Mesenchymal stem cell (in vitro differentiated cells and primary cell): ENCODE data around the gene WNK1. TPM values are rescaled to one million over a fixed set of nuclear protein-coding genes. Genes with fewer than 3 reads are reported as not detected.
"Not testable (repeated sequence)": the region's sequence is repeated elsewhere in the genome, so short reads cannot be mapped to it uniquely, and the experiment has no call there.

ENCODE experiments used
- DNase-seq: peaks from one replicate; pipeline ENCODE4 v3.0.0-alpha.2; 2013
- H2AFZ ChIP-seq: one replicate; pipeline ENCODE4 v1.6.1; 2013; ENCODE audit warnings: low read depth, mild to moderate bottlenecking, control low read depth, inconsistent platforms, low read length, moderate library complexity
- H2AK5ac ChIP-seq: 2 replicates; pipeline ENCODE4 v1.6.1; 2013; ENCODE audit warnings: low read length, moderate library complexity, mild to moderate bottlenecking, inconsistent platforms; ENCODE audit not compliant: severe bottlenecking
- H2BK120ac ChIP-seq: one replicate; pipeline ENCODE4 v1.6.1; 2013; ENCODE audit warnings: low read depth, mild to moderate bottlenecking, inconsistent platforms, low read length, moderate library complexity
- H2BK12ac ChIP-seq, 2 experiments: one replicate each; pipeline ENCODE4 v1.6.1; 2013; ENCODE audit warnings: inconsistent platforms in 2 of 2, low read length in 2 of 2, mild to moderate bottlenecking in 2 of 2, moderate library complexity in 2 of 2, control low read depth in 1 of 2
- H2BK15ac ChIP-seq: one replicate; pipeline ENCODE4 v1.6.1; 2013; ENCODE audit warnings: mild to moderate bottlenecking, low read depth, inconsistent platforms; ENCODE audit not compliant: poor library complexity, severe bottlenecking
- H2BK5ac ChIP-seq: 2 replicates; pipeline ENCODE4 v1.6.1; 2013; ENCODE audit warnings: low read depth, mild to moderate bottlenecking, low read length, control low read depth, inconsistent platforms; ENCODE audit not compliant: poor library complexity, severe bottlenecking
- H3K14ac ChIP-seq, 2 experiments: one replicate each; pipeline ENCODE4 v1.6.1; 2013; ENCODE audit warnings: inconsistent platforms in 2 of 2, low read length in 2 of 2, control low read depth in 1 of 2, mild to moderate bottlenecking in 1 of 2, moderate library complexity in 1 of 2
- H3K18ac ChIP-seq, 2 experiments: one replicate each; pipeline ENCODE4 v1.6.1; 2013; ENCODE audit warnings: inconsistent platforms in 2 of 2, low read length in 2 of 2, control low read depth in 1 of 2, low read depth in 1 of 2, mild to moderate bottlenecking in 1 of 2
- H3K23ac ChIP-seq, 2 experiments: one replicate each; pipeline ENCODE4 v1.6.1; 2013; ENCODE audit warnings: inconsistent platforms in 2 of 2, low read length in 2 of 2, mild to moderate bottlenecking in 2 of 2, moderate library complexity in 2 of 2, control low read depth in 1 of 2
- H3K27ac ChIP-seq: 2 replicates; pipeline ENCODE4 v1.5.1; 2013; ENCODE audit warnings: mild to moderate bottlenecking, moderate library complexity, low read length, control low read depth, inconsistent platforms; ENCODE audit not compliant: poor library complexity, severe bottlenecking
- H3K27me3 ChIP-seq, 2 experiments: 2 replicates each; pipeline versions ENCODE4 v1.6.1 to v1.7.0; 2013; ENCODE audit warnings: low read length in 2 of 2, mild to moderate bottlenecking in 2 of 2, moderate library complexity in 2 of 2, control low read depth in 1 of 2, inconsistent platforms in 1 of 2; ENCODE audit not compliant: control insufficient read depth in 1 of 2, insufficient read depth in 1 of 2
- H3K36me3 ChIP-seq, 2 experiments: 2 replicates each; pipeline versions ENCODE4 v1.6.1 to v1.7.0; 2013; ENCODE audit warnings: low read length in 2 of 2, control low read depth in 1 of 2, inconsistent platforms in 1 of 2, low read depth in 1 of 2, mild to moderate bottlenecking in 1 of 2; ENCODE audit not compliant: insufficient read depth in 2 of 2, control insufficient read depth in 1 of 2
- H3K4ac ChIP-seq, 2 experiments: one replicate each; pipeline ENCODE4 v1.6.1; 2013; ENCODE audit warnings: inconsistent platforms in 2 of 2, low read length in 2 of 2, mild to moderate bottlenecking in 2 of 2, moderate library complexity in 2 of 2, control low read depth in 1 of 2, low read depth in 1 of 2
- H3K4me1 ChIP-seq: 2 replicates; pipeline ENCODE4 v1.6.1; 2013; ENCODE audit warnings: low read depth, low read length, control low read depth; ENCODE audit not compliant: control insufficient read depth, insufficient read depth
- H3K4me2 ChIP-seq: 2 replicates; pipeline ENCODE4 v1.6.1; 2013; ENCODE audit warnings: low read length, mild to moderate bottlenecking, inconsistent platforms; ENCODE audit not compliant: poor library complexity, severe bottlenecking
- H3K4me3 ChIP-seq, 2 experiments: 2 replicates each; pipeline versions ENCODE4 v1.5.1 to v1.7.0; 2013; ENCODE audit warnings: low read length in 2 of 2, mild to moderate bottlenecking in 2 of 2, control low read depth in 1 of 2, low read depth in 1 of 2; ENCODE audit not compliant: insufficient read depth in 1 of 2
- H3K79me1 ChIP-seq: replicated peaks from 2 replicates; pipeline ENCODE4 v1.6.1; 2013; ENCODE audit warnings: mild to moderate bottlenecking, control low read depth, low read length, inconsistent platforms; ENCODE audit not compliant: poor library complexity, severe bottlenecking
- H3K9ac ChIP-seq: 2 replicates; pipeline ENCODE4 v1.7.0; 2013; ENCODE audit warnings: mild to moderate bottlenecking, low read length, moderate library complexity
- H3K9me3 ChIP-seq: 2 replicates; pipeline ENCODE4 v1.7.0; 2013; ENCODE audit warnings: mild to moderate bottlenecking, low read length; ENCODE audit not compliant: control insufficient read depth
- H4K8ac ChIP-seq: one replicate; pipeline ENCODE4 v1.6.1; 2013; ENCODE audit warnings: inconsistent platforms, mild to moderate bottlenecking, low read length, moderate library complexity
- H4K91ac ChIP-seq: one replicate; pipeline ENCODE4 v1.6.1; 2013; ENCODE audit warnings: mild to moderate bottlenecking, low read length, inconsistent platforms
- WGBS: methylation state at CpG from one replicate; pipeline ENCODE4 v1.1.7; 2013; ENCODE audit warnings: mixed read lengths; 5-methylcytosine and 5-hydroxymethylcytosine counted together
- polyA plus RNA-seq, 2 experiments: library from polyadenylated mRNA; stranded (reverse); fragments of 200-250 nt; gene quantifications; one replicate each; pipeline ENCODE4 v1.2.3, GENCODE V29; 2013

The WNK1 gene
- polyA plus RNA-seq (2013, experiment 1 of 2) = 53.4 TPM
- polyA plus RNA-seq (2013, experiment 2 of 2) = 50.7 TPM

DNA sequence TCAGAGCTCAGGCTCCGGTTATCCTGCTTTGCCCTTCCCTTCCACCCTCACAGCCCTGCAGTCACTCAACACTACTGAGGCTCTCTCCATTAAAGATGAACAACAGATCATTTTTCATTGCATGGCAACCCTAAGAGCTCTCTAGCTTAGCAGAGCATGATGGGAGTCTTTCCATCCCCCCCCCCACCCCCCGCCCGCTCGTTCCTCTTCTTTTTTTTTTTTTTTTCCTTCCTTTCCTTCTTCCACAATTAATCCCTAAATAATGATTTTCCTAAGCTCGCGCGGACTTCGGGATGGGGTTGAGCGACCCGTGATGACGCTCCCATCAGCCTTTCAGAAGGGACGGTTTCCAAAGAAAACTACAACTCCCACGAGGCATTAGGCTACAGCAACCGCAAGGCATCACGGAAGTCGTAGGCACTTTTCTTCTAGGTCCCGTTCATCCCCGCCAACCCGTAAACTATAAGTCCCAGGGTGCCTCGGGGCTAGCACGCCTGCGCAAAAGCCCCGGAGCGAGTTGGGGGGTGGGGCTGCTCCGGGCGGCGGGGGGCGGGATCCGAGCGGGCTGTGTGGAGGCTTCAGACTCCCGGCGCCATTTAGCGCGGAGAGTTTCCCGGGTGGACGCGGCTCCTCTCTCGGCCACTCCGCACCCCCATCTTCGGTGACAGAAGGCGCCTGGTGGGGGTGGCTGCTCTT, at the start of gene WNK1:
Gene WNK1 (plus strand): TSS at position 581 of the 696 bp plus-strand sequence. CDS start 987 bp downstream, outside the sequence.
- WGBS = under 1% methylated on average over 34 of the region's 41 CpGs
- Histone ChIP-seq H3K27ac (peak within 1 kb of the TSS; percentile 96), H3K4me3 (peak within 1 kb of the TSS; percentile 98 to 99), H3K14ac (peak within 1 kb of the TSS; percentile 76 to 99), H3K9me3 (no peaks in the 10 kb centered on the region), H2AK5ac (peak within 1 kb of the TSS; percentile 63), H4K91ac (peak within 1 kb of the TSS; percentile 68), H2AFZ (peak within 1 kb of the TSS; percentile 85), H3K23ac (peak within 1 kb of the TSS; percentile 37 to 99), H3K4me1 (peaks cover 3% of the 10 kb centered on the region), H2BK120ac (peak within 1 kb of the TSS; percentile 92), H3K9ac (peak within 1 kb of the TSS; percentile 90), H3K36me3 (peaks cover 2 to 3% of the 10 kb centered on the region in 2 experiments), H4K8ac (peak within 1 kb of the TSS; percentile 59), H2BK15ac (peak within 1 kb of the TSS; percentile 44), H3K18ac (peak within 1 kb of the TSS; percentile 67 to 94), H3K79me1 (no peaks in the 10 kb centered on the region), H3K27me3 (no peaks in the 10 kb centered on the region), H2BK5ac (peak within 1 kb of the TSS; percentile 57), H2BK12ac (peak within 1 kb of the TSS in 1 of 2 experiments; percentile 88), H3K4me2 (peak within 1 kb of the TSS; percentile 64), H3K4ac (peak within 1 kb of the TSS; percentile 97 to 99)
- peak; percentile 99 for DNase-seq

DNA sequence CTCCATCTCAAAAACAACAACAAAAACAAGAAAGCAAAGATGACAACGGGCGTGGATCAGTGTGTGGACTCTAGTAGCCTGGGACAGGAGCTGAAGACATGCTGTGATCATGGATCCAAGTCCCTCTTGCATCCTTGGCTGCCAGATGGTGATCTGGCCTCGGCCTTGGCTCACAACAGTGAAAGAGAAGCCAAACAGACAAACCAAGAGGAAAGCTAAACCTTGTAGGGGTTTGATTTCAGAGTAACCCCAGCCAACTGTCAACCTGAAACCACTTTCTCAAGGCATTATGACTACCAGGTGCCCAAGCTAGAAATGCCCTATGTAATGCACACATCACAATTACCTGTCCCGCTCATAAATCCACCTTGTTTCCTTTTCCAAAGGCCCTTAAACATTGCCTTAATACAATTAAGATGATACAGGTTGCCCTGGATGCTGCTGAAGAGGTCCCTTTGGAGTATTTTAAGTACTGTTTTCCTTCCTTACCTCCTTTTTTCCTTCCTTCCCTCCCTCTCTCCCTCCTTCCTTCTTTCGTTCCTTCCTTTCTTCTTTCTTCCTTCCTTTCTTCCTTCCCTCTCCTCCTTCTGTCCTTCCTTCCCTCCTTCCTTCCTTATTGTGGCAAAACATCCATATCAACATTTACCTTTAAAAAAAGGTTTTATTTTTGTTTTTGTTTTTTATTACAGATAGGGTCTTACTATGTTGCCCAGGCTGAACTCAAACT, 47.7 kb upstream of the WNK1 start:
- 97% methylated on average over 5 of the region's 5 CpGs for WGBS

DNA sequence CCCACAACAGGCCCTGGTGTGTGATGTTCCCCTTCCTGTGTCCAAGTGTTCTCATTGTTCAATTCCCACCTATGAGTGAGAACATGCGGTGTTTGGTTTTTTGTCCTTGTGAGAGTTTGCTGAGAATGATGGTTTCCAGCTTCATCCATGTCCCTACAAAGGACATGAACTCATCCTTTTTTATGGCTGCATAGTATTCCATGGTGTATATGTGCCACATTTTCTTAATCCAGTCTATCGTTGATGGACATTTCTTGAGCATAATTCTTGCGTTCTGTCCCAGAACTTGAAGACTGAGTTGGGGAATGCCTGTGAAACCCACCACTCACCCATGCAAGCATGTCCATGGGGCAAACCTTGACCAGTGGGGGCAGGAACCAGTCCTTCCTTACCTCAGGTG, 44.3 kb upstream of the WNK1 start:
- not testable (repeated sequence) for H3K18ac ChIP-seq, H4K8ac ChIP-seq, H3K9ac ChIP-seq, H3K79me1 ChIP-seq, H2AFZ ChIP-seq, H3K4me3 ChIP-seq, H2AK5ac ChIP-seq, H2BK12ac ChIP-seq, H2BK120ac ChIP-seq, H3K4me1 ChIP-seq, H3K4ac ChIP-seq, H3K9me3 ChIP-seq, H3K14ac ChIP-seq, H2BK5ac ChIP-seq, H2BK15ac ChIP-seq, DNase-seq, H3K36me3 ChIP-seq, H3K27ac ChIP-seq, H3K4me2 ChIP-seq, H3K27me3 ChIP-seq, H4K91ac ChIP-seq, H3K23ac ChIP-seq
- WGBS = 81% methylated on average over 2 of the region's 3 CpGs

More for the DNA sequence above, 47.7 kb upstream of the WNK1 start:
- H3K9ac ChIP-seq = no peak overlapping the region
- H3K4me1 ChIP-seq = no peaks in the 10 kb centered on the region
- no peak overlapping the region for H3K4me2 ChIP-seq
- no peak overlapping the region for H2BK15ac ChIP-seq
- peaks cover 10% of the 10 kb centered on the region for H3K9me3 ChIP-seq
- peaks cover 0 to 5% of the 10 kb centered on the region in 2 experiments for H3K27me3 ChIP-seq
- H4K8ac ChIP-seq = no peak overlapping the region
- H3K36me3 ChIP-seq = no peaks in the 10 kb centered on the region
- no peak overlapping the region for H3K4me3 ChIP-seq
- H3K23ac ChIP-seq = no peak overlapping the region
- no peak overlapping the region for H2BK5ac ChIP-seq
- H3K4ac ChIP-seq = no peak overlapping the region
- H3K79me1 ChIP-seq = no peaks in the 10 kb centered on the region
- H4K91ac ChIP-seq = no peak overlapping the region
- no peak overlapping the region for H2AFZ ChIP-seq
- no peak overlapping the region for H2BK12ac ChIP-seq
- no peak for DNase-seq
- H3K27ac ChIP-seq = no peak overlapping the region
- no peak overlapping the region for H3K14ac ChIP-seq
- no peak overlapping the region for H3K18ac ChIP-seq
- H2AK5ac ChIP-seq = no peak overlapping the region
- no peak overlapping the region for H2BK120ac ChIP-seq

DNA sequence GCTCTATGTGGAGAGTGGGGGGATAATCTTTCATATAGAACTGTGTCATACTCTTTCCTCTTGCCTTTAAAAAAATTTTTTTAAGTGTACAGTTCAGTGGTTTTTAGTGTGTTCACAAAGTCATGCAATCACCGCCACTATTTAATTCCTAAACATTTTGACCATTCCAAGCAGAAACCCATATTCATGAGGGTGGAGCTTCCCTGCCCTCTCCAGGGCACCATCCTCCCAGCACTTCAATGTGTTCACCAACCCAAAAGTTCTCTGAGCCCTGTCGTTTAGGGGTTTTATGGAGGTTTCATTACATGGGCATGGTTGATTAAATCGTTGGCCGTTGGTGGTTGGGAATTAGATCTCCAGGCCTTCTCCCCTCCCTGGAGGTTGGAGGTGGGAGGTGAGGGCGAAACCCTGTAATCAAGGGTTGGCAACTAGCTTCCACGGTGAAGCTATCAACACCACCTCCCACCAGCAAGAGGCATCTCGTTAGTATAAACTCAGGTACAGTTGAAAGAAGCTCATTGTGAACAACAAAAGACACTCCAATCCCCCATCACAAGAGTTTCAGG, 42.8 kb upstream of the WNK1 start:
- no peak overlapping the region for H2BK5ac ChIP-seq
- no peak overlapping the region for H2AFZ ChIP-seq
- H3K27ac ChIP-seq = no peak overlapping the region
- no peaks in the 10 kb centered on the region for H3K79me1 ChIP-seq
- DNase-seq = no peak
- H3K4me2 ChIP-seq = no peak overlapping the region
- H3K4me1 ChIP-seq = no peaks in the 10 kb centered on the region
- 98% methylated on average over 7 of the region's 7 CpGs for WGBS
- H2BK15ac ChIP-seq = no peak overlapping the region
- H3K36me3 ChIP-seq = no peaks in the 10 kb centered on the region
- no peak overlapping the region for H3K18ac ChIP-seq
- no peak overlapping the region for H4K8ac ChIP-seq
- no peak overlapping the region for H2BK120ac ChIP-seq
- no peak overlapping the region for H3K4me3 ChIP-seq
- H3K4ac ChIP-seq = no peak overlapping the region
- no peak overlapping the region for H3K23ac ChIP-seq
- H3K9me3 ChIP-seq = no peaks in the 10 kb centered on the region
- H4K91ac ChIP-seq = no peak overlapping the region
- H3K14ac ChIP-seq = no peak overlapping the region
- no peak overlapping the region for H2BK12ac ChIP-seq
- no peak overlapping the region for H2AK5ac ChIP-seq
- H3K9ac ChIP-seq = no peak overlapping the region
- no peaks in the 10 kb centered on the region for H3K27me3 ChIP-seq
